Measurements from ENCODE around the gene NEURL1B.

The NEURL1B gene

GRCh38 chr5:172622091-172623046 is 18.7 kb upstream of the NEURL1B start:
- Histone ChIP-seq H3K9ac (ENCODE audit: low read depth, low read length, poor library complexity, severe bottlenecking) (no peak overlapping the region), H3K4me1 (ENCODE audit: insufficient read depth, low read length, poor library complexity, severe bottlenecking) (no peaks in the 10 kb centered on the region), H2AFZ (ENCODE audit: low read length) (no peak overlapping the region), H3K27me3 (ENCODE audit: insufficient read depth, low read length, poor library complexity, severe bottlenecking) (no peaks in the 10 kb centered on the region), H3K4me2 (ENCODE audit: low read depth, low read length, poor library complexity, severe bottlenecking) (no peak overlapping the region), H3K9me2 (replicated peaks; ENCODE audit: low read depth, low read length) (no peaks in the 10 kb centered on the region), H3K79me2 (ENCODE audit: insufficient read depth, low read length) (no peaks in the 10 kb centered on the region), H4K20me1 (ENCODE audit: insufficient read depth, low read length, poor library complexity, severe bottlenecking) (no peaks in the 10 kb centered on the region), H3F3A (ENCODE audit: low read depth) (no peaks in the 10 kb centered on the region), H3K36me3 (ENCODE audit: insufficient read depth, low read length) (no peaks in the 10 kb centered on the region), H3K9me3 (ENCODE audit: insufficient read depth, low read depth, low read length) (no peaks in the 10 kb centered on the region), H3K4me3 (ENCODE audit: low read length, poor library complexity, severe bottlenecking) (no peak overlapping the region)
- TF ChIP-seq, protein P1, sequence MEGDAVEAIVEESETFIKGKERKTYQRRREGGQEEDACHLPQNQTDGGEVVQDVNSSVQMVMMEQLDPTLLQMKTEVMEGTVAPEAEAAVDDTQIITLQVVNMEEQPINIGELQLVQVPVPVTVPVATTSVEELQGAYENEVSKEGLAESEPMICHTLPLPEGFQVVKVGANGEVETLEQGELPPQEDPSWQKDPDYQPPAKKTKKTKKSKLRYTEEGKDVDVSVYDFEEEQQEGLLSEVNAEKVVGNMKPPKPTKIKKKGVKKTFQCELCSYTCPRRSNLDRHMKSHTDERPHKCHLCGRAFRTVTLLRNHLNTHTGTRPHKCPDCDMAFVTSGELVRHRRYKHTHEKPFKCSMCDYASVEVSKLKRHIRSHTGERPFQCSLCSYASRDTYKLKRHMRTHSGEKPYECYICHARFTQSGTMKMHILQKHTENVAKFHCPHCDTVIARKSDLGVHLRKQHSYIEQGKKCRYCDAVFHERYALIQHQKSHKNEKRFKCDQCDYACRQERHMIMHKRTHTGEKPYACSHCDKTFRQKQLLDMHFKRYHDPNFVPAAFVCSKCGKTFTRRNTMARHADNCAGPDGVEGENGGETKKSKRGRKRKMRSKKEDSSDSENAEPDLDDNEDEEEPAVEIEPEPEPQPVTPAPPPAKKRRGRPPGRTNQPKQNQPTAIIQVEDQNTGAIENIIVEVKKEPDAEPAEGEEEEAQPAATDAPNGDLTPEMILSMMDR (conservative IDR thresholded peaks at IDR 0.05; ENCODE audit: low read length), result no peak
- TF ChIP-seq EZH2phosphoT487 (IDR thresholded peaks at IDR 0.05; ENCODE audit: borderline replicate concordance), result no peak

- H3F3A ChIP-seq (ENCODE audit: low read depth), result no peaks in the 10 kb centered on the region
- H3K9ac ChIP-seq (ENCODE audit: low read depth, low read length, poor library complexity, severe bottlenecking), result no peak overlapping the region
- H3K36me3 ChIP-seq (ENCODE audit: insufficient read depth, low read length), result no peaks in the 10 kb centered on the region
- H3K4me1 ChIP-seq (ENCODE audit: insufficient read depth, low read length, poor library complexity, severe bottlenecking), result no peaks in the 10 kb centered on the region
- H3K9me2 ChIP-seq (replicated peaks; ENCODE audit: low read depth, low read length), result no peaks in the 10 kb centered on the region
- TF ChIP-seq, protein P1 (conservative IDR thresholded peaks at IDR 0.05; ENCODE audit: low read length), result no peak
- no peak for TF ChIP-seq EZH2phosphoT487 (IDR thresholded peaks at IDR 0.05; ENCODE audit: borderline replicate concordance)
- H3K79me2 ChIP-seq (ENCODE audit: insufficient read depth, low read length), result no peaks in the 10 kb centered on the region
- H3K9me3 ChIP-seq (ENCODE audit: insufficient read depth, low read depth, low read length), result no peaks in the 10 kb centered on the region
- H3K4me2 ChIP-seq (ENCODE audit: low read depth, low read length, poor library complexity, severe bottlenecking), result no peak overlapping the region
- H2AFZ ChIP-seq (ENCODE audit: low read length), result no peak overlapping the region
- H4K20me1 ChIP-seq (ENCODE audit: insufficient read depth, low read length, poor library complexity, severe bottlenecking), result no peaks in the 10 kb centered on the region
- H3K4me3 ChIP-seq (ENCODE audit: low read length, poor library complexity, severe bottlenecking), result no peak overlapping the region
- H3K27me3 ChIP-seq (ENCODE audit: insufficient read depth, low read length, poor library complexity, severe bottlenecking), result no peaks in the 10 kb centered on the region
These were observed 17.6 kb upstream of the NEURL1B start for GRCh38 chr5:172623313-172623980.

DNA sequence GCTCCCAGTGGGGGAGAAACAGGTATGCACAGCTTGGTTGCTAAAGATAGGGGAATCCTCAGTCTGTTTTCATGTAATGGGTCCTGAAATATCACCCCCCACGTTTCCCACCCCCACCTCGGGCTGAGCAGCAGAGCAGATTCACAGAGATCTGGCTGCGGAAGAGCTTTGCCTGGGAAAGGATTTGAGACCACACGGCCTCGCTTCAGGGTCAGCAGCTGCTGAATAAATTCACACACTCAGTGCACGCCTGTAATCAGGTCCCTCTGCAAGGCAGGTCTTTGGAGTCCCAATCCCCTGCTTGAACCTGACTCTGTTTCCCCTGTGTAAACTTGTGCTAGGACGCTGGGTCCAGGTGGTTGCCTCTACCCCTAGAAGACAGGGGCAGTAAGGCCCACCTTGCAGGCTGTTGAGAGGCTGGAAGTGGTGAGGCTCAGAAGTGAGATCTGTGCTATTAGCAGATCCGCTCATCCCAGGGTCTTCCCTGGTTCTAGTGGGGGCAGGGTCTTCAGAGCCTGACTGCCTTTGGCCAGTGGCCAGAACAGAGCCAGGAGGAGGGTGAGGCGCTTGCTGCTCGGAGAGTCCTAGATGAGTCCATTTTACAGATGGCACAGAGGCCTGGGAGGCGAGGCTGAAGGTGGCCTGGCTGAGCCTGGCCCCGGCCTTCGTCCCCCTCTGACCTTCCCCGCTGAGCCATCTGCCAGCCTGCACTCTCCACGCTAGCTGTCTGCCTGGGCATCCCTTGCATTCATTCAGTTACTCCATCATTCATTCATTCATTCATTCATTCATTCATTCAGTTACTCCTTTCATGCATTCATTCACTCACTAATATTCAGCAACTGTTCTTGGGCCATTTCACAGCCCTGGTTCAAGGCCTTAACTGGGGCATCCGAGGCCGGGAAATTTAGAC is 16.7 kb upstream of the NEURL1B start:
- Histone ChIP-seq H4K20me1 (ENCODE audit: insufficient read depth, low read length, poor library complexity, severe bottlenecking) (no peaks in the 10 kb centered on the region), H3K9me2 (replicated peaks; ENCODE audit: low read depth, low read length) (no peaks in the 10 kb centered on the region), H2AFZ (ENCODE audit: low read length) (no peak overlapping the region), H3K4me2 (ENCODE audit: low read depth, low read length, poor library complexity, severe bottlenecking) (no peak overlapping the region), H3K36me3 (ENCODE audit: insufficient read depth, low read length) (no peaks in the 10 kb centered on the region), H3K27me3 (ENCODE audit: insufficient read depth, low read length, poor library complexity, severe bottlenecking) (no peaks in the 10 kb centered on the region), H3K4me1 (ENCODE audit: insufficient read depth, low read length, poor library complexity, severe bottlenecking) (no peaks in the 10 kb centered on the region), H3K9me3 (ENCODE audit: insufficient read depth, low read depth, low read length) (no peaks in the 10 kb centered on the region), H3K79me2 (ENCODE audit: insufficient read depth, low read length) (no peaks in the 10 kb centered on the region), H3F3A (ENCODE audit: low read depth) (no peaks in the 10 kb centered on the region), H3K4me3 (ENCODE audit: low read length, poor library complexity, severe bottlenecking) (no peak overlapping the region), H3K9ac (ENCODE audit: low read depth, low read length, poor library complexity, severe bottlenecking) (no peak overlapping the region)
- TF ChIP-seq, protein P1 (conservative IDR thresholded peaks at IDR 0.05; ENCODE audit: low read length), result no peak
- no peak for TF ChIP-seq EZH2phosphoT487 (IDR thresholded peaks at IDR 0.05; ENCODE audit: borderline replicate concordance)

Data from Loucy (cell line).